Stimulated activated CD8-positive, alpha-beta memory T cell treated with anti-CD3 and anti-CD28 coated beads, Interleukin-7, amount 100 ng/mL, for 48 hours (primary cell): ENCODE measurements around the gene STRN.

Experiments used
- DNase-seq, 2 donors: peaks; one replicate each; pipeline ENCODE4 v3.0.0-alpha.2; 2020; ENCODE audit warnings: low read depth in 1 of 2; ENCODE audit errors: extremely low read depth in 1 of 2

STRN gene

GRCh38 chr2:36800381-36800780 is 166.0 kb downstream of the STRN start:
- peak; percentile 34 to 40 for DNase-seq

GRCh38 chr2:36798724-36799123 is 167.6 kb downstream of the STRN start:
- DNase-seq: no peak

GRCh38 chr2:36797324-36798070 is 168.8 kb downstream of the STRN start:
- no peak for DNase-seq
